DOHH2 (cell line): ENCODE measurements around the gene DCUN1D3.

Experiments used
- H3F3A ChIP-seq: fragments of 200-600 bp; sonication (generic), shearing (Covaris generic); 2 replicates; pipeline ENCODE4 v1.6.0; 2016; ENCODE audit warnings: antibody characterized with exemption, mild to moderate bottlenecking; ENCODE audit not compliant: control insufficient read depth, insufficient read depth
- H3K27ac ChIP-seq: fragments of 200-600 bp; sonication (generic); 2 replicates; pipeline ENCODE4 v1.5.1; 2014; ENCODE audit warnings: low read depth, mild to moderate bottlenecking, low read length, moderate library complexity
- H3K27me3 ChIP-seq: fragments of 200-600 bp; sonication (generic); 2 replicates; pipeline ENCODE4 v1.6.1; 2014; ENCODE audit warnings: mild to moderate bottlenecking, low read length, mixed read lengths; ENCODE audit not compliant: control insufficient read depth
- H3K36me3 ChIP-seq: fragments of 200-600 bp; sonication (generic); 2 replicates; pipeline ENCODE4 v1.6.1; 2014; ENCODE audit warnings: mild to moderate bottlenecking, low read length, moderate library complexity, mixed read lengths; ENCODE audit not compliant: control insufficient read depth
- H3K4me1 ChIP-seq: fragments of 200-600 bp; sonication (generic); 2 replicates; pipeline ENCODE4 v1.6.1; 2014; ENCODE audit warnings: mild to moderate bottlenecking, low read length, mixed read lengths; ENCODE audit not compliant: control insufficient read depth
- H3K4me2 ChIP-seq: fragments of 200-600 bp; sonication (generic); 2 replicates; pipeline ENCODE4 v1.6.0; 2014; ENCODE audit warnings: mild to moderate bottlenecking, low read length, moderate library complexity
- H3K4me3 ChIP-seq: fragments of 200-600 bp; sonication (generic); 2 replicates; pipeline ENCODE4 v1.5.1; 2014; ENCODE audit warnings: mild to moderate bottlenecking, low read length, mixed read lengths
- H3K79me2 ChIP-seq: fragments of 200-600 bp; sonication (generic); 2 replicates; pipeline ENCODE4 v1.6.1; 2014; ENCODE audit warnings: mild to moderate bottlenecking, low read length, mixed read lengths; ENCODE audit not compliant: control insufficient read depth
- H3K9me2 ChIP-seq: fragments of 200-600 bp; sonication (generic); replicated peaks from 2 replicates; pipeline ENCODE4 v1.6.1; 2014; ENCODE audit warnings: mild to moderate bottlenecking, low read length, mixed read lengths; ENCODE audit not compliant: control insufficient read depth
- H3K9me3 ChIP-seq: fragments of 200-600 bp; sonication (generic); 2 replicates; pipeline ENCODE4 v1.6.1; 2014; ENCODE audit warnings: antibody characterized with exemption, low read length, mixed read lengths; ENCODE audit not compliant: control insufficient read depth, insufficient read depth
- H4K20me1 ChIP-seq: fragments of 200-600 bp; sonication (generic); 2 replicates; pipeline ENCODE4 v1.6.0; 2014; ENCODE audit warnings: low read depth, mild to moderate bottlenecking, antibody characterized with exemption, low read length, moderate library complexity; ENCODE audit not compliant: control insufficient read depth, insufficient read depth
- CTCF ChIP-seq: fragments of 200-600 bp; sonication (generic); IDR thresholded peaks from one replicate; pipeline ENCODE4 v1.5.1; 2014; ENCODE audit warnings: antibody characterized with exemption, mild to moderate bottlenecking, low read depth, low read length; ENCODE audit not compliant: poor library complexity, severe bottlenecking
- EZH2phosphoT487 ChIP-seq: fragments of 200-600 bp; sonication (generic); IDR thresholded peaks from 2 replicates; pipeline ENCODE4 v1.6.1; 2017; ENCODE audit warnings: borderline replicate concordance, mild to moderate bottlenecking, antibody characterized with exemption, low read length, moderate library complexity, mixed read lengths

The DCUN1D3 gene

GRCh38 chr16:20875355-20875650 is 24.9 kb downstream of the DCUN1D3 start:
- Histone ChIP-seq H3K79me2 (peaks cover 25% of the 10 kb centered on the region), H3K4me3 (no peak overlapping the region)

GRCh38 chr16:20874088-20874581 is 26.0 kb downstream of the DCUN1D3 start:
- Histone ChIP-seq H3K4me1 (peaks cover 22% of the 10 kb centered on the region), H3F3A (no peaks in the 10 kb centered on the region), H3K36me3 (no peaks in the 10 kb centered on the region), H3K79me2 (peaks cover 26% of the 10 kb centered on the region), H3K9me3 (no peaks in the 10 kb centered on the region), H3K27me3 (no peaks in the 10 kb centered on the region), H3K27ac (no peak overlapping the region), H3K4me3 (no peak overlapping the region), H4K20me1 (no peaks in the 10 kb centered on the region), H3K4me2 (peak overlapping the region; percentile 48), H3K9me2 (no peaks in the 10 kb centered on the region)
- TF ChIP-seq EZH2phosphoT487 (no peak), CTCF (no peak)

More at GRCh38 chr16:20875355-20875650, 24.9 kb downstream of the DCUN1D3 start:
- Histone ChIP-seq H3K27me3 (no peaks in the 10 kb centered on the region), H3F3A (no peaks in the 10 kb centered on the region), H3K27ac (no peak overlapping the region), H3K9me2 (no peaks in the 10 kb centered on the region), H3K4me2 (peak overlapping the region; percentile 48; the same call in 1 of the 2 replicates), H3K36me3 (no peaks in the 10 kb centered on the region), H3K9me3 (no peaks in the 10 kb centered on the region), H4K20me1 (no peaks in the 10 kb centered on the region), H3K4me1 (peaks cover 19% of the 10 kb centered on the region)
- no peak for TF ChIP-seq CTCF
- no peak for TF ChIP-seq EZH2phosphoT487

- H3F3A ChIP-seq, result no peaks in the 10 kb centered on the region
- peaks cover 24% of the 10 kb centered on the region for H3K79me2 ChIP-seq
- H3K27me3 ChIP-seq, result no peaks in the 10 kb centered on the region
- H4K20me1 ChIP-seq, result no peaks in the 10 kb centered on the region
- no peak overlapping the region for H3K4me2 ChIP-seq
- H3K4me3 ChIP-seq, result no peak overlapping the region
- no peak for TF ChIP-seq CTCF
- no peak for TF ChIP-seq EZH2phosphoT487
- H3K27ac ChIP-seq, result no peak overlapping the region
- peaks cover 22% of the 10 kb centered on the region for H3K4me1 ChIP-seq
- no peaks in the 10 kb centered on the region for H3K36me3 ChIP-seq
- H3K9me2 ChIP-seq, result no peaks in the 10 kb centered on the region
- no peaks in the 10 kb centered on the region for H3K9me3 ChIP-seq
Observed at GRCh38 chr16:20873331-20873730, 26.8 kb downstream of the DCUN1D3 start.
